Dedifferentiated amniotic fluid mesenchymal stem cell (primary cell): Measurements from ENCODE around the gene ZBTB16.
A peak's percentile ranks its signal among the peaks of the same experiment; 100 is the strongest.

Experiments
- DNase-seq: peaks from one replicate; pipeline ENCODE4 v3.0.0-alpha.2; 2016; ENCODE audit errors: extremely low spot score

Gene ZBTB16

GRCh38 chr11:114065094-114065493 lies 5.6 kb downstream of the ZBTB16 start:
- DNase-seq = no peak

- DNase-seq = no peak
Measured at GRCh38 chr11:114066046-114066648, 6.6 kb downstream of the ZBTB16 start.

- no peak for DNase-seq
Measured at GRCh38 chr11:114068327-114068726, 8.8 kb downstream of the ZBTB16 start.

DNA sequence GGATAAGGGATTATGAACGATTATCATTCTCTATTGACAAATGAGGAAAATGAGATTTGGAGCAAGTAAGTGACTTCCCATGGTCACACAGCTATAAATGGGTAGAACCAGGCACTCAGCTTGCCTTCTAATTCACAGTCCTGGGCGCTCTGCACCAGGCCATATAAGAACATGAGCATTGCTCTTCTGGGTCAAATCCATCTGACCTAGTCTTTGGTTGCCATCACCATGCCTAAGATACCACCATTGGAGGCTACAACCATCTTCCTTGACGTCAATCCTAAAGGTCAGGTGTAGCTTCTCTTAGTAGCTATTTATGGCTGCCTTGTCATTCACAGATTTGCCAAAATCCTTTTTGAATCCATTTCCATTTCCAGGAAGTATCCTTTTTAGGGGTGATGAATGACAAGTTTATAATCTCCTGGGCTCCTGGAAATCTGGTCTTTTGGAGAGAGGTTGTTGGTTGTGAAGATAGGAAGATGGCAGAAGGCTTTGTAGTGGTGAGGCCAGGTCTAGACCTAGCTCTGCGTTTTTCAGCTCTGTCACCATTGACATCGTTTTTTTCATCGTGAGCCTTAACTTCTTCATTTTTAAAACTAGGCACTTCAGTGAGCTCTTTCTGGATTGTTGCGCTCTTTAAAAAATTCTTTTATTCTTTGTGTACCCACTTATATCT lies 11.1 kb downstream of the ZBTB16 start:
- DNase-seq = no peak

GRCh38 chr11:114073007-114073827 lies 13.7 kb downstream of the ZBTB16 start:
- no peak for DNase-seq

- DNase-seq = no peak
Measured at GRCh38 chr11:114073828-114074381, 14.4 kb downstream of the ZBTB16 start.

- no peak for DNase-seq
Measured at GRCh38 chr11:114074546-114075343, 15.2 kb downstream of the ZBTB16 start.

GRCh38 chr11:114075344-114075610 lies 15.8 kb downstream of the ZBTB16 start:
- no peak for DNase-seq

DNA sequence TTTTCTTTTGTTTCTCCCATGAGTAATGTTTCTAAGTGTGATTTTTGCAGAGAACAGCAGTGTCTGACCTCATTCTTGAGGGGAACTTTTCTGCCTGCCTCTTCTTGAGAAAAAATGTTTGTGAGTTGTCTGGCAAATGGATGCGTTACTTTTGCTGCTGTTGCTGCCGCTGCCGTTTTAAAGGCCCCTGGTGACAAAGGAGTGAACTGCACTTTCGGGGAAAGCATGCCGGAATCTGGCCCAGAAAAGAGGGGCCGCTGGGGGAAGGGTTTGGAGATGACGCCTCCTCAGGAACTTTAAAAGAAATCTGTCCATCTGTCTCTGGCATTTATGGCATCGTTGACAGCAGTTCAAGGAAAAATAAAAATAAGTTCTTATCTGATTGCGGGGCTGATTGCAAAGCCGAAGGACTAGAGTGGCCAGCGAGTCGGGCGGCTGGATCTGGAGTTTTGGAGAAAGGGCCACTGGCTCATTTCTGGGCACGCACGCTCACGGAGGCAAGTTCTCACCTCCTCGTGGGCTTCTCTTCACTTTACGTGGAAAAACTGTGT lies 16.5 kb downstream of the ZBTB16 start:
- DNase-seq = peak; percentile 25

- DNase-seq = no peak
Measured at GRCh38 chr11:114076921-114077331, 17.4 kb downstream of the ZBTB16 start.

- no peak for DNase-seq
Measured at GRCh38 chr11:114077482-114078305, 18.2 kb downstream of the ZBTB16 start.

GRCh38 chr11:114078423-114078822 lies 18.9 kb downstream of the ZBTB16 start:
- DNase-seq = no peak

DNA sequence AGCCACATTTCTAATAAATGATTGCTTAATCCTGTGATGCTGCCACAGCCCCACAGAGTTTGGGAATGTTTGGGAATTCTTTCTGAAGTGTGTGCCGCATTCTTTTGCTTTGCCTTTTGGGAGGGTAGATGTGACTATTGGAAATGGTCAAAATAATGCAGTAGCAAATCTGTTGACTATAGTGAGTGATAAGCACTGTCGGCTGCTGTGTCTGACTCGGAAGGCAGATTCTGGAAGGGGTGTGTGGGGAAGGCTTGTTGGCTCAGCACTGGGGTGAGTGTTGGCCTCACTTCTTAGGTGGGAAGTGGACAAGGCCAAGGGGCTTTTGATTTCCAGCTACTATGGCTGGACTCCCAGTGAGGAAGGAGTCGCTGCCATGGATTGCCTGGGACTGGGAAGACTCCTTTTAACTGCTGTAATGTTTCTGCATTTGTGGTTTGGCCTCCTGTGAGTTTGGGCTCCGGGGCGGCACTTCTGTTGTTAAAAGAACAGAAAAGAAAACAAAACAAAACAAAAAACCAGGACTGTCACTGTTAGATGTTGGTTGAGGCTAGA lies 20.1 kb downstream of the ZBTB16 start:
- no peak for DNase-seq

- DNase-seq = no peak
Measured at GRCh38 chr11:114080219-114080618, 20.7 kb downstream of the ZBTB16 start.

- no peak for DNase-seq
Measured at GRCh38 chr11:114080769-114081168, 21.3 kb downstream of the ZBTB16 start.

DNA sequence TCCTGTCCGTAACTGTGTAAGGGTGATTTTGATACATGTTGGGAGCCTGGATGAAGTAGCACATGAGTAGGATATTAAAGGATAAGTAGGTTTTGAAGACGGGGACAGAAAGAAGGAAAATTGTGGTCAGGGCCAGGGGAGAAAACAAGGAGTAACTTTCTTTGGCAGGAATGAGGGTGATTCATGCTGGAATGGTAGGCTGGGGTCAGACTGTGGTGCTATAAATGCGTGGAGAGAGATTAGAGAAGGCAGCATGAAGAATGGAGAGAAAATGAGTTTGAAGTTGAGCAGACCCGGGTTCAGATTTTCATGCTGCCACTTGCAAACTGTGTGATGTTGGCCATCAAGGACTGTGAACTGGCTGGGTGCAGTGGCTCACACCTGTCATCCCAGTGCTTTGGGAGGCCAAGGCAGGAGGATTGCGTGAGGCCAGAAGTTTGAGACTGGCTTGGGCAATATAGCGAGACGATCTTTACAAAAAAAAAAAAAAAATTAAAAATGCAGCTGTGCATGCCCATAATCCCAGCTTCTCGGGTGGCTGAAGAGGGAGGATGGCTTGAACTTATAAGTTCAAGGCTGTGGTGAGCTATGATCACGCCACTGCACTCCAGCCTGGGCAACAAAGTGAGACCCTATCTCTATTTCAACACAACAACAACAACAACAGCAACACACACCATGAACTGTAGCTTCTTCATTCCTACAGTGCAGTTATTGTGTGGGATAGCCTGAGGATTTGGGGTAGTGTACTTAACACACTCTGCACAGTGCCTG lies 22.3 kb downstream of the ZBTB16 start:
- no peak for DNase-seq

GRCh38 chr11:114082415-114082748 lies 22.9 kb downstream of the ZBTB16 start:
- DNase-seq = no peak

DNA sequence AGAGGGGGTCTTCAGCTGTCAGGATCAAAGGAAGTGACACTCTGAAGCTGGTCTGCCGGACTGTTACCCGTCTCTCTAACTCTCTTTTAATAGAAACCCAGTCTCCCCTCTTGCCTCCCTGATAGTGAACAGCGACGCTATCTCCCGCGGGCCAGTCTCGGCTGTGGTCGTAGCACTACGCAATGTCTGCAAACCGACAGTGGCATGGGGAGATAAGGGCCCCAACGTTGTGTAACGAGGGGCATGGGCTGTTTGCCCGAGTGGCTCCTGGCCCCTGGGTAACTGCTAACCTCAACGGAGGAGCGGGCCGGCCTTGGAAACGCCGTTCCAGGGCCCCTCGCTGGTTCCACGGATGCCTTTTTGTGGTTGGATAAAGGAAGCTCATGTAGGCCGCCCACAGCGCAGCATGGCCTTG lies 23.3 kb downstream of the ZBTB16 start:
- no peak for DNase-seq

DNA sequence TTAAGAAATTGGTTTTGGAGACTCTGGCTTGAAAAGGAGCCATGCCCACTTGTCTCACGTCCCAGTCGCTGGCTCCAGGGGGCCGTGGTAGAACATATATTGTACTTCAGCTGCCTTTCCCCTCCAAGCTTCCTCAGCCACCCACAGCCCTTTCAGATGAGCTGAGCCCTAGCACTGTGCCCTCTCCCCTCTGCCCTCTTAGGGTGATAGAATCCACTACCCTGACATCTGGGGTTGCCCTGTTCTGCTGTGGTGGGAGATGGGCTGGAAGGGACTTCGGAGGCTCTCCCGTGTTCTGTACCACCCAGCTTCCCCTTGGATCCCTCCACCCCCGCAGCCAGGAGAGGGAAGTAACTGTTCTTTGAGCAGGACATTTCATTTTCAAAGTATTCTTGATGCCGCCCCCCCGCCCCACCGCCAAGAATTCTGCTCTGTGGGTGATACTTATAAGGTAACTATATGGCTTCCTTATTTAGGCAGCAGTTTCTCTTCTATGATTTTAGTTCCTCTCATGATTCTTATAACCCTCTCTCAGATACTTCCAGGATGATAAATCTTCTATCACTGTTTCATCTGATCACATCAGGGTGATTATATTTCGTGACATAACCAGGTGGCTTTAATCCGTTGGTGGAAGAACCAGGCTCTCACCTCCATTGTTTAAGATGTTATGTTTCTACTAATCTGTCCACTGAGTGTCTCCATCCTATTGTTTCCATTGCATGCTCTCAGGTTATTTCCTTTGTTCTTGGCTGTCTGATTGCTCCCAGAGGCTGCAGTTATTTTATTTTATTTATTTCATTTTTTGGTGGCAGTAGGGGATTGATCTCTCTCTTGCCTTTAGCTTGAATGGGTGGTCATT lies 24.1 kb downstream of the ZBTB16 start:
- no peak for DNase-seq
